ENCODE results near the gene DOC2B. TPM values are rescaled to one million over a fixed set of nuclear protein-coding genes. Genes with fewer than 3 reads are reported as not detected.
"Not testable (repeated sequence)": the region's sequence is repeated elsewhere in the genome, so short reads cannot be mapped to it uniquely, and the experiment has no call there.

Gene DOC2B
- total RNA-seq, 1 donor from 2014 or later, result 77.6 TPM

GRCh38 chr17:192666-193425 is 11.4 kb upstream of the DOC2B start:
- no peak for DNase-seq (ENCODE audit: low read depth)

- DNase-seq (ENCODE audit: low read depth), result no peak
Observed at GRCh38 chr17:189444-189843, 8.0 kb upstream of the DOC2B start.

GRCh38 chr17:187130-187529 is 5.7 kb upstream of the DOC2B start:
- no peak for DNase-seq (ENCODE audit: low read depth)

- DNase-seq (ENCODE audit: low read depth), result no peak
Observed at GRCh38 chr17:185445-186138, 4.1 kb upstream of the DOC2B start.

GRCh38 chr17:183021-183420 is 1.6 kb upstream of the DOC2B start:
- no peak for DNase-seq (ENCODE audit: low read depth)

- DNase-seq (ENCODE audit: low read depth), result peak; percentile 53
Observed at GRCh38 chr17:182050-182751, 751 bp upstream of the DOC2B start.

GRCh38 chr17:180381-181244 is 837 bp downstream of the DOC2B start:
- no peak for DNase-seq (ENCODE audit: low read depth)

- DNase-seq (ENCODE audit: low read depth), result no peak
Observed at GRCh38 chr17:179781-180380, 1.6 kb downstream of the DOC2B start.

- DNase-seq (ENCODE audit: low read depth), result no peak
Observed at GRCh38 chr17:179066-179432, 2.4 kb downstream of the DOC2B start.

GRCh38 chr17:178292-179065 is 3.0 kb downstream of the DOC2B start:
- no peak for DNase-seq (ENCODE audit: low read depth)

- DNase-seq (ENCODE audit: low read depth), result no peak
Observed at GRCh38 chr17:177762-178161, 3.7 kb downstream of the DOC2B start.

- DNase-seq (ENCODE audit: low read depth), result no peak
Observed at GRCh38 chr17:177155-177554, 4.3 kb downstream of the DOC2B start.

- no peak for DNase-seq (ENCODE audit: low read depth)
Observed at GRCh38 chr17:173166-173911, 8.1 kb downstream of the DOC2B start.

GRCh38 chr17:172401-172800 is 9.0 kb downstream of the DOC2B start:
- DNase-seq (ENCODE audit: low read depth), result no peak

- no peak for DNase-seq (ENCODE audit: low read depth)
Observed at GRCh38 chr17:171871-172270, 9.6 kb downstream of the DOC2B start.

- DNase-seq (ENCODE audit: low read depth), result no peak
Observed at GRCh38 chr17:170130-170670, 11.2 kb downstream of the DOC2B start.

- DNase-seq (ENCODE audit: low read depth), result not testable (repeated sequence)
Observed at GRCh38 chr17:168614-169013, 12.8 kb downstream of the DOC2B start.

GRCh38 chr17:165939-166338 is 15.5 kb downstream of the DOC2B start:
- DNase-seq (ENCODE audit: low read depth), result no peak
